A673 (cell line): ENCODE measurements around the gene HSPB1.

Experiments
- EZH2 ChIP-seq: fragments of 200-600 bp; sonication (generic); IDR thresholded peaks from 2 replicates; pipeline ENCODE4 v1.6.1; 2017; ENCODE audit warnings: borderline replicate concordance, low read depth, mild to moderate bottlenecking, mixed read lengths, antibody characterized with exemption, low read length; ENCODE audit not compliant: poor library complexity, severe bottlenecking
- TF ChIP-seq, protein P1 (sequence below): fragments of 300-800, 200-600 bp; sonication (generic); conservative IDR thresholded peaks from 2 replicates; pipeline ENCODE4 v1.5.1; 2017; ENCODE audit warnings: low read depth, mild to moderate bottlenecking, antibody characterized with exemption, low read length, moderate library complexity, mixed read lengths

DNA sequence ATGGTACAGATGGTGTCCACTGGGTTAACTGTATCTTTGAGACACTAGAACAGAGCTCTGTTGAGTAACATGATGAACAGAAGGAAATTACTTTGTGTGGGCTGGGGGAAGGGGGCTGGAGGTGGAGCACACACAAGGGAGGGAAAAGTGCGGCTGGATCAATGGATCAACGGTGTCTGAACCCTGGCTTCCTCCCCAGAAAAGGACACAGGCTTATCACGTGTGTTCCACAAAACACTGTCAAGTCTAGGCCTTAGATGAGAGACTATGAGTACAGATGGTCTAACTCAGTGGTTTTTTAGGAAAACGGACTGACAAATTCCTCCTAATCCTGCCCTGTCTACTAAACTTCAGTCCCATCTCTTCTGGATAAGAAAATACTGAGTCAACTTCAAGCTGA lies 27.8 kb downstream of the HSPB1 start:
- TF ChIP-seq, protein P1, sequence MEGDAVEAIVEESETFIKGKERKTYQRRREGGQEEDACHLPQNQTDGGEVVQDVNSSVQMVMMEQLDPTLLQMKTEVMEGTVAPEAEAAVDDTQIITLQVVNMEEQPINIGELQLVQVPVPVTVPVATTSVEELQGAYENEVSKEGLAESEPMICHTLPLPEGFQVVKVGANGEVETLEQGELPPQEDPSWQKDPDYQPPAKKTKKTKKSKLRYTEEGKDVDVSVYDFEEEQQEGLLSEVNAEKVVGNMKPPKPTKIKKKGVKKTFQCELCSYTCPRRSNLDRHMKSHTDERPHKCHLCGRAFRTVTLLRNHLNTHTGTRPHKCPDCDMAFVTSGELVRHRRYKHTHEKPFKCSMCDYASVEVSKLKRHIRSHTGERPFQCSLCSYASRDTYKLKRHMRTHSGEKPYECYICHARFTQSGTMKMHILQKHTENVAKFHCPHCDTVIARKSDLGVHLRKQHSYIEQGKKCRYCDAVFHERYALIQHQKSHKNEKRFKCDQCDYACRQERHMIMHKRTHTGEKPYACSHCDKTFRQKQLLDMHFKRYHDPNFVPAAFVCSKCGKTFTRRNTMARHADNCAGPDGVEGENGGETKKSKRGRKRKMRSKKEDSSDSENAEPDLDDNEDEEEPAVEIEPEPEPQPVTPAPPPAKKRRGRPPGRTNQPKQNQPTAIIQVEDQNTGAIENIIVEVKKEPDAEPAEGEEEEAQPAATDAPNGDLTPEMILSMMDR = no peak
- no peak for TF ChIP-seq EZH2
